HG03469 (cell line): ENCODE results near the gene ARNT2.

ENCODE experiments used
- ATAC-seq: cut with Tn5 transposase; IDR thresholded peaks from one replicate; pipeline ENCODE4 v1.9.1; 2021; ENCODE audit warnings: mild to moderate bottlenecking, moderate library complexity, moderate number of reproducible peaks; ENCODE audit not compliant: unreplicated experiment

Gene ARNT2

DNA sequence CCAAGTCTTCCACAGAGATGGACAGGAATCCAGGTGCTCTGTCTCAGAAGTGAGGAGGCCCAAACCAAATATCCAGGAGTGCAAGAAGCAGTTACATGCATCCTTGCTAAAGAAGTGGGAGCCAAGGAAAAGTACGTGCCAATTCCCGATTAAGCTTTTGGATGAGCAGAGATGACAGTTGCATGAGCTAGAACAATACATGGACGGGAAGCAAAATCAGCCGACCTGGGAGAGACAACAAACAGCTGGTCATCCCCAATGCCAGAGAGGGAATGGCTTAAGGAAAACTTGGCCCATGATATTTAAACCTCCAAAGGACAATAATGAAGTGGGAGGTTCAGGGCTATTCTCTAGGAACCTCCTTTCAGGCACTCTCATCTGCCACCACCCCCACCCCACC is 204.9 kb downstream of the ARNT2 start:
- no peak for ATAC-seq

DNA sequence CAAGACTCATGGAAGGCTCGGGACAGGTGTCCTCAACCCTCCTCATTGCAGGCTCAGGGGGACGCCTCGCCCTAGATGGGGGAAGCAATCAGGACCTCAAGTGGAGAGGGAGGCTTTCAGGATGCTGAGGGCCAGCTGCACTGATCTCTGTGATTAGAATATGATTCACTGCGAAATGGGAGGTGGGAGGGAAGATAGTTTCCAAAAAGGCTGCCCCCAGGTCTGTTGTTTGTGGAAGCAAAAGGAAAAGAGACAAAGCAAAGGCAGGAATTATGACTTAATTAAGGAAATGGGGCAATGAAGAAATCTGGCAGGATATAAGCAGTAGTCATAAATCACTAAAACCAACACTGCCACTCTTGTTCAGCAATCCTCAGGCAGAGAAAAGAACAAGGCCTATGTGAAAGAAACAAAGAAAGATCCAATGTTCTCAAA is 205.3 kb downstream of the ARNT2 start:
- no peak for ATAC-seq

GRCh38 chr15:80611543-80612080 is 207.4 kb downstream of the ARNT2 start:
- no peak for ATAC-seq

- no peak for ATAC-seq
Observed at GRCh38 chr15:80612118-80612823, 208.1 kb downstream of the ARNT2 start.

GRCh38 chr15:80613762-80614365 is 209.7 kb downstream of the ARNT2 start:
- no peak for ATAC-seq

GRCh38 chr15:80614711-80615360 is 210.7 kb downstream of the ARNT2 start:
- ATAC-seq = no peak

DNA sequence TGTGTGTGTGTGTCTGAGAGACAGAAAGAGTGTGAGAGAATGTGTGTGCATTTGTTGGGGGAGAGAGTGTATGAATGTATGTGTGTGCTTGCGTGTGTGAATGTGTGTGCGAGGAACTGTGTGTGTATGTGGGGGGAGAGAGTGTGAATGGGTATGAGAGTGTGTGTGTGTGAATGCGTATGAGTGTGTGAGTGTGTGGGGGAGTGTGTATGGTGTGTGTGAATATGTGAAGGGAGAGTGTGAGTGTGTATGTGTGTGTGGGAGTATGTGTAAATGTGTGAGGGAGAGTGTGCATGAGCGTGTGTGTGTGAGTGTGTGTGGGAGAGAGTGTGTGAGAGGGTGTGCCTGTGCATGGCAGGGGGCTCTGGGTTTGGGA is 211.2 kb downstream of the ARNT2 start:
- no peak for ATAC-seq

DNA sequence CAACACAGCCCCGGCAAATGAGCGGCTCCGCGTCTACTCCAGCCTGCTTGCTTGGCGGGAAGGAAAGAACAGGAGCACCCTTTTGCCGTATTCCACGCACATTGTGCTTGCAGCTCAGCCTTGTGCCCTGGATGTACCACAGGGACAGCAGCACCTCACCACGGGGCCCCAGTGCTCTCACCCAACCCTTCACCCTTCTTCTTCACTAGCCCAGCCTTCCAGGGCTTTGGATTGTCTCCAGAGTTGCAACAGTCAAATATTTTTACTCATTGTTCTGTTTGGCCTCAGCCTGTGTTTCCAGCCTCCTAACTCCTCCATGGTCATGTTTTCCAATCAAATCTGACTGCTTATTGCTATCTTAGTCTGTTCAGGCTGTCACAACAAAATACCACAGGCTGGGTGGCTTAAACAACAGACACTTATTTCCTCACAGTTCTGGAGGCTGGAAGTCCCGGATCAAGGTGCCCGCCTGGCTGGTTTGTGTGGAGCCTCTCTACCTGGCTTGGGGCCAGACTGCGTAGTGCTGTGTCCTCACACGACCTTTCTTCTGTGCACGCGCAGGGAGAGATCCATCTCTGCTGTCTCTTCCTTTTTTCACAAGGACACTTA is 211.7 kb downstream of the ARNT2 start:
- ATAC-seq = no peak

GRCh38 chr15:80618685-80619400 is 214.7 kb downstream of the ARNT2 start:
- no peak for ATAC-seq

DNA sequence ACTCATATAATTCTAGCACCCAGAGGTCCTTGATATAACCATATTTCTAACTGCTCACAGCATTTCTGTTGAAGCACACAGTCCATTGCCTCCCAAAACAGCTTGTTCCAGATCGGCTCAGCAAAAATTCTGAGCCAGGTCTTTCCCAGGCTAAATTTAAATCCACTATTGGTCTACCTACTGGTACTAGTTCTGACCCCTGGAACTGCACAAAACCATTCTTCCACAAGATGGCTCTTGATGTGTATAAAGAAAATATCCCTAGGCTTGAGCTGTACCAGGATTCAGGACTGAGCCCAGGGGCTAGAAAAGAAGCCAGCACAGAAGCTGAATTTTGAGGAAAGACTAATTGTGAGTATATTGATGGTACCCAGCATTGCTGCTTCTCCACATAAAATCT is 215.5 kb downstream of the ARNT2 start:
- ATAC-seq = no peak

DNA sequence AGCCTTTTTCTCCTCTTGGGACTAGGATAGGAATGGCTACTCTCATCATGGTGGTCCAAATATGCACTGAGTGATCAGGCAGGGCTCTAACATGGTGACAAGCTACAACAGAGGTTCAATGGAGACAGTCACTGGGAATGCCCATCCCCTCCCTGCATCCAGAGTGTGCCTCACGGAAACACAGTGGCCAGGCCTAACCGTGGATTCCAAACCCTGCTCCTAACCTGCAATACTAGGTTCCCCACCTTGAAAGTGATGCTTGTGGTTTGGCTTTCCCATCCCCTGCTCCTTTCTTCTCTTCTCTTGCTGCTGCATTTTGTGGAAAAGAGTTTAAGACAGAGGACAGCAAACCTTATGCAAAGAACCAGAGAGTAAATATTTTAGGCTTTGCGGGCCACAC is 216.0 kb downstream of the ARNT2 start:
- no peak for ATAC-seq

- ATAC-seq = no peak
Observed at GRCh38 chr15:80620931-80621330, 216.7 kb downstream of the ARNT2 start.

- ATAC-seq = no peak
Observed at GRCh38 chr15:80626643-80627120, 222.5 kb downstream of the ARNT2 start.

GRCh38 chr15:80629355-80629754 is 225.2 kb downstream of the ARNT2 start:
- no peak for ATAC-seq

DNA sequence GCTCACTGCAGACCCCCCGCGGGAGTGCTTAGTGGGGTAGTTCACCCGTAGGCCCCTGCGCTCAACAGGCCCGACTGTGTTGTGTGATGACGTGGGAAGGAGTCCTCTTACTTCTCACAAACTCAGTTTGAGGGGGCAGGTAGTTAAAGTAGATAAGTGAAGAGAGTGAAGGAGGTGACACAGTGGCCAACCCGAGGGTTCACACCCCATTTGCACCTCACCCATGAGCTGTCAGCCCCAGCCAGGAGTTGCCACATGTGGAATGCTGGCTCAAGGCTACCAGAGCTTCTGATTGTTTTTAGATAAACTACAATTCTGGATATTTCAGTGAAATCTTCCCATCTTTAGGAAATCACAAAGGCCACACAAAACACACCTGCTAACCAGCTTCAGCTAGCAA is 226.8 kb downstream of the ARNT2 start:
- ATAC-seq = no peak

DNA sequence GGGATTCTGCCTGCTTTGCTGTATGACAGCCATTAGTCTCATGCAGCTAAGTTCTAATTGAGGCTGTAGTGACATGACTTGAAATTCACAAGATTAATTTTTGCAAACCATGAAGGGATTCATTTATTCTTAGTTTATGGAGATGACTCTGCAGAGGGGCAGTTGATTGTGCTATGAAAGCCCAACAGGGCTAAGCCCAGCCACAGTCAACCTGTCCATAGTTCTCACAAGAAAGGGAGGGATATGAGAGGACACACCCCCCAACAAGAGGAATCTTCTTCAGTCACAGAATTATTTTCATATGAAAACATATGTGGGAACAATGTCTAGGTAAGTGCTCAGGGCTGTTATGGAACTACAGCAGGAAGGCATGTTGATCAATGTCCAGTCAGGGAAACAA is 229.0 kb downstream of the ARNT2 start:
- no peak for ATAC-seq

DNA sequence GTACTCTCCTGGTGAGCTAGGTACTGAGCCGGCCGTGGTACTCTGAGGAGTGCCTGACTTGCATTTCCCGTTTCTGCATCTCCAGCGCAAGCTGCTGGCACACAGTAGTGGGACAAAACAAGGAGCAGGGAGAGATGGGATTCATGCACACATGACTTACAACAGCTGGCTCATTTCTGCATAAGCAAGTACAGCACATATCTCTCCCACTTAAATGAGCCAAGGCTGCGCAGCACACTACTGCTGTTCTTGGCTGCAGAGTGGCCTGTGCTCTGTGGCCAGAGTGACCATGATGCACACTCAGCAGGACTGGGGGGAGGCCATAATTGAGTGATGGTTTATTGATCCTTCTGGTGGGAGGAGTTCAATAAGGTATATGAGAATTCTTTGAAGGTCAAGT is 231.8 kb downstream of the ARNT2 start:
- no peak for ATAC-seq

DNA sequence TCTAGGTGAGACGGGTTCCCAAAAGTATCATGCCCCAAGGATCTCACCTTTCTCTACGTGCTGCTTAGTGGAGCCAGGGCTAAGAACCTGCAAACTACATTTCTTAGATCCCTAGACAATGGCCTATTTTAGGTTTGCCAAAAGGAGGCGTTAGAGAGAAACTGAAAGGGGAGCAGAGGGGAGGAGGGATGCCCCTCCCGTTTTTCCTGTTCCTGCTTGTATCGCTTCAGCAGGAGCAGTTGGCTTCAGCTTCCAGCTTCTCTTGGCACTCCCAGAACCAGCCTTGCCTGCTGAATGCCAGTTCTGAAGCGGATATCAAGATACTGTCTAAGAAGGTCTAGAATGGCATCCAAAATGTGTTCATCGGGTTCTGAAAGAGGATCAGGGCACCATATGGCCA is 232.5 kb downstream of the ARNT2 start:
- ATAC-seq = no peak

GRCh38 chr15:80637747-80638146 is 233.6 kb downstream of the ARNT2 start:
- ATAC-seq = no peak

DNA sequence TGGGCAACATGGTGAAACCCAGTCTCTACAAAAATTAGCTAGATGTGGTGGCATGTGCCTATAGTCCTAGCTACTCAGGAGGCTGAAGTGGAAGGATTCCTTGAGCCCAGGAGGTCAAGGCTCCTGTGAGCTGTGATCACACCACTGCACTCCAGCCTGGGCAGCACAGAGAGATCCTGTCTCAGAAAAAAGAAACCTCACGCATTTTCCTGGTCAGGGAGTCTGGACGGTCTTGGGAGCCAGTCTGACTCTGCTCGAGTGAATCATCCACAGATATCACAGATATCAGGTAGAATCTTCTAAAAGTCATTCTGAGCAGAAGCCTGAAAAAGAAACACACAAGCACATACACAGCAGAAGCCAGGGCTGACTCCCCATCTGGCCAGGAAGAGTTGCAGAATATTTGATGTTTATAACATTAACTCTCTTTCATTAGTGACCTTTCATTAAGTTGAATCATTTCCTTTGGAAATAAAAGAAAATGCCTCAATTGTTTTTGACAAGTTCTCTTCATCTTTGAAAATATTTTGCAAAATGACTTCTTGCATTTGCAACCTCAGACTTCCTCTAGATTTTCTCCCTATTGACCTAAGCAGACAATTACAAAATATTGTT is 234.5 kb downstream of the ARNT2 start:
- no peak for ATAC-seq
